H1 (cell line): ENCODE measurements around the gene SEZ6L. TPM values are rescaled to one million over a fixed set of nuclear protein-coding genes. Genes with fewer than 3 reads are reported as not detected.

ENCODE experiments used
- CTCF ChIA-PET: fragments of 300-600 bp; sonication (Branson Sonifier 250); formaldehyde crosslinking; loops from one replicate; lab custom pipeline; 2021; ENCODE audit not compliant: partially characterized antibody; lab: Charles Lee
- POLR2A ChIA-PET: fragments of 300-600 bp; sonication (Branson Sonifier 250); formaldehyde crosslinking; loops from one replicate; lab custom pipeline; 2021; ENCODE audit warnings: inconsistent platforms; ENCODE audit not compliant: partially characterized antibody; lab: Charles Lee
- DNase-seq, 2 experiments: peaks; one replicate each; pipeline versions ENCODE4 v3.0.0 to v3.0.0-alpha.2; 2010 to 2022; ENCODE audit warnings: low spot score in 2 of 2, low read depth in 1 of 2, mixed read lengths in 1 of 2
- FAIRE-seq: peaks from 2 replicates; lab custom pipeline; 2011; peaks lifted over from hg19 to GRCh38; lab: Jason Lieb, UNC
- H2AFZ ChIP-seq: 2 replicates; pipeline ENCODE4 v1.8.1; 2012; ENCODE audit warnings: low read length, inconsistent platforms
- H2AK5ac ChIP-seq: 2 replicates; pipeline ENCODE4 v1.6.1; 2013; ENCODE audit warnings: low read depth, low read length
- H2BK120ac ChIP-seq: replicated peaks from 2 replicates; pipeline ENCODE3; 2013; ENCODE audit warnings: low read depth, low read length, inconsistent platforms
- H2BK12ac ChIP-seq: 2 replicates; pipeline ENCODE4 v1.6.1; 2013; ENCODE audit warnings: low read depth, low read length
- H2BK15ac ChIP-seq: 2 replicates; pipeline ENCODE4 v1.6.1; 2013; ENCODE audit warnings: low read length
- H2BK20ac ChIP-seq: 2 replicates; pipeline ENCODE4 v1.6.1; 2013; ENCODE audit warnings: low read length
- H2BK5ac ChIP-seq: 2 replicates; pipeline ENCODE4 v1.6.1; 2013; ENCODE audit warnings: low read depth, low read length
- H3K14ac ChIP-seq: 2 replicates; pipeline ENCODE4 v1.6.1; 2013; ENCODE audit warnings: inconsistent platforms; ENCODE audit not compliant: insufficient read length
- H3K18ac ChIP-seq: 2 replicates; pipeline ENCODE4 v1.6.1; 2013; ENCODE audit warnings: low read length; ENCODE audit errors: extremely low read depth
- H3K23ac ChIP-seq: 2 replicates; pipeline ENCODE4 v1.6.1; 2013; ENCODE audit warnings: inconsistent platforms; ENCODE audit not compliant: insufficient read length
- H3K23me2 ChIP-seq: 2 replicates; pipeline ENCODE4 v1.6.1; 2013; ENCODE audit warnings: low read depth, low read length
- H3K27ac ChIP-seq: 2 replicates; pipeline ENCODE4 v1.6.1; 2011; ENCODE audit warnings: low read depth, low read length, inconsistent platforms
- H3K27me3 ChIP-seq, 4 experiments: replicated peaks in 1 of 4; 1 replicate in 1 of 4; 2 replicates in 3 of 4; pipeline versions ENCODE4 v1.6.1 to v1.8.1; 2011 to 2013; ENCODE audit warnings: low read length in 3 of 4, mild to moderate bottlenecking in 3 of 4, inconsistent platforms in 2 of 4, mixed read lengths in 2 of 4, moderate library complexity in 1 of 4; ENCODE audit not compliant: control insufficient read depth in 3 of 4, insufficient read depth in 3 of 4; ENCODE audit errors: extremely low read depth in 1 of 4
- H3K36me3 ChIP-seq, 4 experiments: 2 replicates each; pipeline versions ENCODE4 v1.6.1 to v1.8.1; 2011 to 2013; ENCODE audit warnings: mild to moderate bottlenecking in 4 of 4, low read length in 3 of 4, moderate library complexity in 2 of 4, control low read depth in 1 of 4, inconsistent platforms in 1 of 4; ENCODE audit not compliant: insufficient read depth in 4 of 4, control insufficient read depth in 2 of 4
- H3K4ac ChIP-seq: replicated peaks from 2 replicates; pipeline ENCODE3; 2013; ENCODE audit warnings: low read length, low read depth, mixed read lengths, inconsistent platforms; ENCODE audit not compliant: insufficient read length
- H3K4me1 ChIP-seq, 4 experiments: replicated peaks in 1 of 4; 1 replicate in 1 of 4; 2 replicates in 3 of 4; pipeline versions ENCODE4 v1.6.1 to v1.8.1; 2011 to 2013; ENCODE audit warnings: low read length in 3 of 4, inconsistent platforms in 2 of 4, mixed read lengths in 1 of 4; ENCODE audit not compliant: insufficient read depth in 4 of 4, control insufficient read depth in 3 of 4
- H3K4me2 ChIP-seq, 2 experiments: 2 replicates each; pipeline versions ENCODE4 v1.6.1 to v1.8.1; 2011 to 2013; ENCODE audit warnings: low read depth in 2 of 2, low read length in 2 of 2, control low read depth in 1 of 2, inconsistent platforms in 1 of 2, mild to moderate bottlenecking in 1 of 2; ENCODE audit not compliant: insufficient read depth in 1 of 2
- H3K4me3 ChIP-seq, 4 experiments: fragments of 200-600, 300-600 bp in 1 of 4; sonication (generic), shearing (Covaris generic), sonication (Bioruptor Twin) in 1 of 4; 2 replicates each; pipeline versions ENCODE4 v1.5.1 to v1.8.1; 2011 to 2016; ENCODE audit warnings: low read length in 4 of 4, low read depth in 3 of 4, control low read depth in 2 of 4, inconsistent platforms in 2 of 4, mild to moderate bottlenecking in 2 of 4, mixed read lengths in 1 of 4, moderate library complexity in 1 of 4; ENCODE audit not compliant: insufficient read depth in 2 of 4; ENCODE audit errors: extremely low read depth in 1 of 4
- H3K56ac ChIP-seq: replicated peaks from 2 replicates; pipeline ENCODE3; 2013; ENCODE audit warnings: low read depth, mild to moderate bottlenecking, mixed read lengths, low read length, inconsistent platforms; ENCODE audit not compliant: insufficient read length
- H3K79me1 ChIP-seq: 2 replicates; pipeline ENCODE4 v1.6.1; 2013; ENCODE audit warnings: low read depth, low read length, control low read depth
- H3K79me2 ChIP-seq, 2 experiments: 2 replicates each; pipeline versions ENCODE4 v1.6.1 to v1.8.1; 2012 to 2013; ENCODE audit warnings: low read length in 2 of 2, mild to moderate bottlenecking in 2 of 2, inconsistent platforms in 1 of 2; ENCODE audit not compliant: insufficient read depth in 2 of 2, control insufficient read depth in 1 of 2
- H3K9ac ChIP-seq, 4 experiments: replicated peaks in 1 of 4; 1 replicate in 1 of 4; 2 replicates in 3 of 4; pipeline versions ENCODE4 v1.6.1 to v1.8.1; 2011 to 2013; ENCODE audit warnings: low read depth in 3 of 4, low read length in 3 of 4, control low read depth in 2 of 4, mild to moderate bottlenecking in 2 of 4, moderate library complexity in 2 of 4, inconsistent platforms in 1 of 4; ENCODE audit errors: extremely low read depth in 1 of 4
- H3K9me3 ChIP-seq, 2 experiments: 2 replicates each; pipeline versions ENCODE4 v1.6.1 to v1.8.1; 2012 to 2013; ENCODE audit warnings: mild to moderate bottlenecking in 2 of 2, moderate library complexity in 2 of 2, control low read depth in 1 of 2, inconsistent platforms in 1 of 2, low read depth in 1 of 2, low read length in 1 of 2, mixed read lengths in 1 of 2; ENCODE audit not compliant: insufficient read depth in 2 of 2
- H4K20me1 ChIP-seq, 2 experiments: replicated peaks in 1 of 2; 2 replicates each; pipeline versions ENCODE3 to v1.8.1; 2011 to 2013; ENCODE audit warnings: inconsistent platforms in 2 of 2, low read length in 2 of 2, mild to moderate bottlenecking in 1 of 2; ENCODE audit not compliant: insufficient read depth in 2 of 2, control insufficient read depth in 1 of 2
- H4K5ac ChIP-seq: 2 replicates; pipeline ENCODE4 v1.6.1; 2013; ENCODE audit warnings: low read length, low read depth, mixed read lengths, inconsistent platforms; ENCODE audit not compliant: insufficient read length
- H4K8ac ChIP-seq: 2 replicates; pipeline ENCODE4 v1.8.0; 2013; ENCODE audit warnings: mild to moderate bottlenecking, moderate library complexity, low read length, inconsistent platforms; ENCODE audit not compliant: insufficient read depth; ENCODE audit errors: extremely low read depth
- H4K91ac ChIP-seq: replicated peaks from 2 replicates; pipeline ENCODE3; 2013; ENCODE audit warnings: low read length, mixed read lengths, inconsistent platforms; ENCODE audit not compliant: insufficient read length
- BACH1 ChIP-seq: IDR thresholded peaks from 2 replicates; pipeline ENCODE4 v1.6.1; 2012; ENCODE audit warnings: low read length, improper control_type of control experiment
- CHD2 ChIP-seq: IDR thresholded peaks from 2 replicates; pipeline ENCODE4 v1.6.1; 2012; ENCODE audit warnings: low read length, improper control_type of control experiment
- CREB1 ChIP-seq: IDR thresholded peaks from 2 replicates; pipeline ENCODE4 v1.6.1; 2012; ENCODE audit warnings: inconsistent platforms
- HDAC6 ChIP-seq: IDR thresholded peaks from one replicate; pipeline ENCODE4 v1.7.1; 2012; ENCODE audit warnings: low read depth, mild to moderate bottlenecking, inconsistent platforms, low read length, moderate library complexity
- KDM1A ChIP-seq: fragments of 200-600, 300-600 bp; sonication (generic); IDR thresholded peaks from 2 replicates; pipeline ENCODE4 v1.7.1; 2016; ENCODE audit warnings: mild to moderate bottlenecking, low read length, borderline replicate concordance
- KDM5A ChIP-seq: fragments of 200-600 bp; IDR thresholded peaks from 2 replicates; pipeline ENCODE4 v1.7.1; 2012; ENCODE audit warnings: mild to moderate bottlenecking, low read length, inconsistent platforms, mixed read lengths
- NRF1 ChIP-seq: IDR thresholded peaks from 2 replicates; pipeline ENCODE4 v1.6.1; 2011; ENCODE audit warnings: mild to moderate bottlenecking, low read depth, low read length, improper control_type of control experiment
- RBBP5 ChIP-seq: IDR thresholded peaks from 2 replicates; pipeline ENCODE4 v1.7.1; 2012; ENCODE audit warnings: low read depth, mild to moderate bottlenecking, inconsistent platforms, low read length, moderate library complexity, borderline replicate concordance
- WGBS, 2 experiments: shearing (Covaris generic) in 1 of 2; methylation state at CpG; one replicate each; pipeline versions ENCODE4 v1.1.6 to v1.1.7; 2013 to 2015; ENCODE audit warnings: low lambda C conversion rate in 2 of 2, mixed read lengths in 2 of 2, inconsistent platforms in 1 of 2, low coverage in 1 of 2, missing lambda C conversion rate in 1 of 2; ENCODE audit not compliant: insufficient replicate concordance in 2 of 2, insufficient coverage in 1 of 2, insufficient read length in 1 of 2; ENCODE audit errors: extremely low coverage in 1 of 2, missing lambda C conversion rate in 1 of 2; 5-methylcytosine and 5-hydroxymethylcytosine counted together
- polyA plus RNA-seq, 7 experiments: library from polyadenylated mRNA; depleted of rRNA in 3 of 7; stranded (reverse) in 5 of 7; unstranded in 2 of 7; fragments of >200 nt in 5 of 7; fragments of 200-250 nt in 2 of 7; gene quantifications; 1 replicate in 5 of 7; 2 replicates in 1 of 7; 4 replicates in 1 of 7; pipeline versions ENCODE4 v1.2.1 to v1.2.3, GENCODE V29; 2011 to 2013; ENCODE audit warnings: missing spikeins in 2 of 7, mixed read lengths in 2 of 7
- total RNA-seq: library from RNA; stranded (reverse); fragmentation: NEBNext Ultra II Directional; extraction: Animal tissue kit (Norgen Biotek cat#: 25700); gene quantifications from 2 replicates; pipeline ENCODE4 v1.2.1, GENCODE V29; 2021

Gene SEZ6L
- total and polyA plus RNA-seq, 2 of the 8 experiments (the other 6 are each of a cell fraction or from before 2014, with no cell fraction given) = 0.06 to 0.33 TPM

DNA sequence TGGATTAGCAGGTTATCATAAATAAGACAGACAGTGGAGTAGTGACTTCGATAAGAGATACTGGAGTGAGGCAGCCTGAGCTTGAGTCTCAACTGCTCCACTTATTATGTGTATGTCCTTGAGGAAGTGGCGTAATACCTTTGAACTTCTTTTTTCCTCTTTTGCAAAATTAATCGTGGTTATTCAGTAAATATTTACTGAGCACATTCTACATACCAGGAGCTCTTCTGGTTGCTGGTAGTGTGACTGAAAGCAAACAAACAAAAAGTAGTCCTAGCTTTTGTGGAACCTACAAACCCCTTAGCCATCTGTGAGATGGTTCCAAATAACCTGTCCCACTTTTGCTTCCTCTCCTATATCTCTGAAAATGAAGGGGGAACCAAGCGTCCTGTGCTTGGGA lies 134.2 kb downstream of the SEZ6L start:
- Histone ChIP-seq H4K8ac (no peak overlapping the region), H3K14ac (no peak overlapping the region), H3K4me1 (no peaks in the 10 kb centered on the region; a peak in 2 of 7 replicates), H2BK5ac (no peak overlapping the region), H2BK20ac (no peak overlapping the region), H3K36me3 (no peaks in the 10 kb centered on the region), H3K9ac (no peak overlapping the region), H3K56ac (no peak overlapping the region), H4K91ac (no peak overlapping the region), H4K20me1 (no peaks in the 10 kb centered on the region), H3K4ac (no peak overlapping the region), H4K5ac (no peak overlapping the region), H3K23me2 (no peaks in the 10 kb centered on the region), H3K4me2 (no peak overlapping the region), H3K27ac (no peak overlapping the region), H2BK120ac (no peak overlapping the region), H2BK12ac (no peak overlapping the region), H3K23ac (no peak overlapping the region), H2BK15ac (no peak overlapping the region), H3K4me3 (no peak overlapping the region), H3K27me3 (peaks cover 0 to 2% (median 0%) of the 10 kb centered on the region in 4 experiments; a peak in 2 of 7 replicates), H3K9me3 (no peaks in the 10 kb centered on the region), H3K79me2 (no peaks in the 10 kb centered on the region), H2AFZ (no peak overlapping the region), H3K79me1 (no peaks in the 10 kb centered on the region), H2AK5ac (no peak overlapping the region), H3K18ac (no peak overlapping the region)
- FAIRE-seq (no peak), DNase-seq (no peak)
- CTCF ChIA-PET = interaction anchor here (0.8 to 1.4 kb wide), 5 partner anchors 9 to 131 kb away, joined by 3 to 5 read pairs (median 3); no protein-coding TSS in a partner anchor
- POLR2A ChIA-PET = interaction anchor here (0.6 kb wide), 1 partner anchor 122 kb away, joined by 3 read pairs; no protein-coding TSS in a partner anchor
- 81% methylated on average over 4 of the region's 4 CpGs; no CpG with 5 or more reads in 1 of the 2 experiments for WGBS, 2 experiments
- TF ChIP-seq RBBP5 (no peak), CHD2 (no peak), BACH1 (no peak), NRF1 (no peak), HDAC6 (no peak), KDM5A (no peak), CREB1 (no peak), KDM1A (no peak)
